ENCODE data around the gene PDGFB. TPM values are rescaled to one million over a fixed set of nuclear protein-coding genes. Genes with fewer than 3 reads are reported as not detected.

The PDGFB gene
- total RNA-seq, 1 experiment from 2014 or later, result 39.7 TPM

DNA sequence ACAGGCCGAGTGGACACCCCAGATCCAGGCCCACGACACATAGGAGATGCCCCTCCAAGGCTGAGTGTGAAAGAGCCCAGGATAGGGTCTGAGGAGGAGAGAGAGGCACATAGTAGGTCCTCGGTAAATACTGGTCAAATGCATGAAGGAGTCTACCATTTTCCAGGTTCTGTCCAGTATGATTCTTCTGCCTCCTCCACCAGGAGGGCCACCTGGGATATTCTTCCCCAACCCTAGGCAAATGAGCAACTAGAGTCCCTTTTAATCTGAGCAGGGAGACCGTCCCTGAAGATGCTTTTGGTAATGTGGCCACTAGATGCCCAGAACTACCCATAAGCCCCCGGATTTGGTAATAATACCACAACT lies 6.7 kb downstream of the PDGFB start:
- Histone ChIP-seq H3K9me2 (ENCODE audit: insufficient read depth) (no peaks in the 10 kb centered on the region), H2AFZ (no peak overlapping the region), H3K79me2 (ENCODE audit: low read depth) (peaks cover 81% of the 10 kb centered on the region), H3K27ac (no peak overlapping the region), H3K36me3 (ENCODE audit: low read depth) (peaks cover 3% of the 10 kb centered on the region; the same call in 1 of the 2 replicates), H3K4me1 (replicated peaks; ENCODE audit: insufficient read depth) (peaks cover 51% of the 10 kb centered on the region), H3K27me3 (ENCODE audit: insufficient read depth, low read depth) (no peaks in the 10 kb centered on the region), H3F3A (ENCODE audit: insufficient read depth, low read depth) (peaks cover 45% of the 10 kb centered on the region), H3K4me3 (no peak overlapping the region), H3K4me2 (no peak overlapping the region), H3K9me3 (ENCODE audit: insufficient read depth, low read depth) (no peaks in the 10 kb centered on the region), H4K20me1 (ENCODE audit: insufficient read depth) (peaks cover 29% of the 10 kb centered on the region)
- POLR2A ChIA-PET (ENCODE audit: unreplicated experiment), result no interaction called here
- CTCF ChIA-PET, result no interaction called here
- TF ChIP-seq EZH2 (IDR thresholded peaks at IDR 0.05; ENCODE audit: low read depth), result no peak
- TF ChIP-seq, protein P1, sequence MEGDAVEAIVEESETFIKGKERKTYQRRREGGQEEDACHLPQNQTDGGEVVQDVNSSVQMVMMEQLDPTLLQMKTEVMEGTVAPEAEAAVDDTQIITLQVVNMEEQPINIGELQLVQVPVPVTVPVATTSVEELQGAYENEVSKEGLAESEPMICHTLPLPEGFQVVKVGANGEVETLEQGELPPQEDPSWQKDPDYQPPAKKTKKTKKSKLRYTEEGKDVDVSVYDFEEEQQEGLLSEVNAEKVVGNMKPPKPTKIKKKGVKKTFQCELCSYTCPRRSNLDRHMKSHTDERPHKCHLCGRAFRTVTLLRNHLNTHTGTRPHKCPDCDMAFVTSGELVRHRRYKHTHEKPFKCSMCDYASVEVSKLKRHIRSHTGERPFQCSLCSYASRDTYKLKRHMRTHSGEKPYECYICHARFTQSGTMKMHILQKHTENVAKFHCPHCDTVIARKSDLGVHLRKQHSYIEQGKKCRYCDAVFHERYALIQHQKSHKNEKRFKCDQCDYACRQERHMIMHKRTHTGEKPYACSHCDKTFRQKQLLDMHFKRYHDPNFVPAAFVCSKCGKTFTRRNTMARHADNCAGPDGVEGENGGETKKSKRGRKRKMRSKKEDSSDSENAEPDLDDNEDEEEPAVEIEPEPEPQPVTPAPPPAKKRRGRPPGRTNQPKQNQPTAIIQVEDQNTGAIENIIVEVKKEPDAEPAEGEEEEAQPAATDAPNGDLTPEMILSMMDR (conservative IDR thresholded peaks at IDR 0.05), result no peak
- DNase-seq, result no peak
- no TSS peak for BruUV-seq (replicated peaks)
- intact Hi-C loops (cut with micrococcal nuclease; ENCODE audit: unreplicated experiment), result no loop called here

DNA sequence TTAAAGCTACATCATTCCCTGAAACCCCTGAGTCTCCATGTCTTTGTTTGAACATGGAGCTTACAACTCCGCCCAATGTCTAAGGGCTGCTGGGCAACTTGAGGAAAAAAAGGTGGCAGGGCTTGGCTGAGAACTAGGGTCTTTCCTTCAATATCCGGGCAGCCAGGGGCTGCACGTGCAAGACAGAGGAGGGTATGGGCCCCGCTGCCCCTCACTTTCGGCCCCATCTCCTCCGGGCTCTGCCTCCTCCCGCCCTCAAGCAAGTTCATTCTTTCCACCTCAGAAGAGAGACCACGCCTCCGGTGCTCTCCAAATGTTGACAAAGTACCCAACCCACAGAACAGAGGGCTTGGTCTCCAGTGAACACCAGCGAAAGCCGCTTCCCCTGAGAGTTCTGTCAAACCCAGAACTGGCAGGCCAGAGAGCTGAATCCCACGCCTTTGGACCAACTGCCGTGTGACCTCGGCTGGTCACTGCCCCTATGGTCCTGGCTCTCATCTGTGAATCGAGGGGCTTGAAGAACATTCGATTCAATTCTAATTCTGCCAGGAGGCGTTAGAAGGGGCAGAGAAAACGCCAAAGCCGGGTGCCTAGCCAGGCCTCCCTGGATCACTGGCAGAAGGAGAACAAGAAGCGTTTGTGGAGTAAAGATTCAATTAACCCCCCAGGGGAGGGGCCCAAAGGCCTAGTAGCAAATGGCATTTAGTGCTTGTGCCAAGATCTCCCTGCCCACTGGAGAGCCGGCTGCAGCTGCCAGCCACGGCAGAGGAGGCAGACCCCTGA lies 7.3 kb downstream of the PDGFB start:
- CTCF ChIA-PET, result no interaction called here
- Histone ChIP-seq H2AFZ (no peak overlapping the region), H3F3A (ENCODE audit: insufficient read depth, low read depth) (peaks cover 48% of the 10 kb centered on the region), H3K27me3 (ENCODE audit: insufficient read depth, low read depth) (no peaks in the 10 kb centered on the region), H3K27ac (no peak overlapping the region), H3K36me3 (ENCODE audit: low read depth) (peaks cover 8% of the 10 kb centered on the region; the same call in 1 of the 2 replicates), H3K9me2 (ENCODE audit: insufficient read depth) (no peaks in the 10 kb centered on the region), H3K4me3 (no peak overlapping the region), H4K20me1 (ENCODE audit: insufficient read depth) (peaks cover 29% of the 10 kb centered on the region), H3K79me2 (ENCODE audit: low read depth) (peaks cover 75% of the 10 kb centered on the region), H3K4me2 (no peak overlapping the region), H3K4me1 (replicated peaks; ENCODE audit: insufficient read depth) (peaks cover 51% of the 10 kb centered on the region), H3K9me3 (ENCODE audit: insufficient read depth, low read depth) (no peaks in the 10 kb centered on the region)
- BruUV-seq (replicated peaks), result no TSS peak
- POLR2A ChIA-PET (ENCODE audit: unreplicated experiment), result interaction anchor here (0.6 kb wide), 1 partner anchor 162 kb away, joined by 15 read pairs; no protein-coding TSS in a partner anchor
- intact Hi-C loops (cut with micrococcal nuclease; ENCODE audit: unreplicated experiment), result no loop called here
- no peak for DNase-seq
- TF ChIP-seq, protein P1 (conservative IDR thresholded peaks at IDR 0.05), result no peak
- no peak for TF ChIP-seq EZH2 (IDR thresholded peaks at IDR 0.05; ENCODE audit: low read depth)

DNA sequence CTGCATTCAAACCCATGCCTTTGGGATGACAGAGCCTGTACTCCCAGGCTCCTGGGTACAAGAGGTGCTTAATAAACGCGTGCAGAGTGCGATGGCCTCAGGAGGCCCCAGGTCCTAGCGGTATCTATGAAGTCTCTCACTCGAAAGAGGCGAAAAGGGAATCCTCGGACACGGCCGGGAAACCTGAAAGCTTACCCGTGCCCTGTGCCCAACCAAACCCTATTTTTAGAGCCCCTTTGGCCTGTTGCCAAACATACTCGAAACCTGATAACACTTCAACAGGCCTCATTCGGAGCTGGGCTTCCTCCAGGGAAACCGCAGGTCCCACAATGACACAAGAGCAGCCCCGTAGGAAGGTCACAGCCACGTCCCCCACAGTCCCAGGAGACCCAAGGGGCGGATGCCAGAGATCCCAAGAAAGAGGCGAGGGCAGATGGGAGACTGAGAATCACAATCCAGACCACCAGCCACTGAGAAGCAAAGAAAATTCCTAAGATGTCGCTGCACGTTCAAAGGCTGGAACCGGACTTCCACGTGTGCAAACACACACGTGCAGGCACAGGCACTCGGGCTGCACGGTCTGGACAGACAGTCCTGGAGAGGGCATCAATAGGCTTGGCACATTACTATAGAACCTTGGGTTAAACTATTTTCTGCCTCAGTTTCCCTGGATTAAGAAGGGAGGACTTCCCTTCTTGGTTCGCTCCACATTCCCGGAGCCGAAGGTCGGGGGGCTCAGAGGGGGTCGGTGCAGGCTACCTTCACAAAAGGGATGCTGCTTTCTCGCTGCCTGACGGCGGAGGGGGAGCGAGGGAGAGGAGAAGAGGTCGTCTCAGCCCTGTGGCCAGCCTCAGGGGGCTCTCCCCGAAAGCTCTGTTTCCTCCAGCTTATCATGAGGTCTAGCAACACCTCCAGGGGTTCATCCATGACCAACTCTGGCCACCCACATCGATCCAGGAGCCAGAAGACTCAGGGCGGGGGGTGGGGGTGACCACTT lies 8.2 kb downstream of the PDGFB start:
- no peak overlapping the region for H3K4me3 ChIP-seq
- CTCF ChIA-PET, result no interaction called here
- no peaks in the 10 kb centered on the region for H3K27me3 ChIP-seq (ENCODE audit: insufficient read depth, low read depth)
- no TSS peak for BruUV-seq (replicated peaks)
- no peak for TF ChIP-seq EZH2 (IDR thresholded peaks at IDR 0.05; ENCODE audit: low read depth)
- TF ChIP-seq, protein P1 (conservative IDR thresholded peaks at IDR 0.05), result no peak
- no peak for DNase-seq
- H3K4me2 ChIP-seq, result no peak overlapping the region
- H3K9me2 ChIP-seq (ENCODE audit: insufficient read depth), result no peaks in the 10 kb centered on the region
- H2AFZ ChIP-seq, result no peak overlapping the region
- peaks cover 43% of the 10 kb centered on the region for H3F3A ChIP-seq (ENCODE audit: insufficient read depth, low read depth)
- H3K4me1 ChIP-seq (replicated peaks; ENCODE audit: insufficient read depth), result peaks cover 49% of the 10 kb centered on the region
- POLR2A ChIA-PET (ENCODE audit: unreplicated experiment), result interaction anchor here (0.6 kb wide), 1 partner anchor 162 kb away, joined by 15 read pairs; no protein-coding TSS in a partner anchor
- no peaks in the 10 kb centered on the region for H3K9me3 ChIP-seq (ENCODE audit: insufficient read depth, low read depth)
- H4K20me1 ChIP-seq (ENCODE audit: insufficient read depth), result peaks cover 29% of the 10 kb centered on the region
- H3K27ac ChIP-seq, result no peak overlapping the region
- peaks cover 14% of the 10 kb centered on the region for H3K36me3 ChIP-seq (ENCODE audit: low read depth)
- peaks cover 68% of the 10 kb centered on the region for H3K79me2 ChIP-seq (ENCODE audit: low read depth)
- intact Hi-C loops (cut with micrococcal nuclease; ENCODE audit: unreplicated experiment), result no loop called here
